Measurements from ENCODE around the gene CDK5RAP2. TPM values are rescaled to one million over a fixed set of nuclear protein-coding genes. Genes with fewer than 3 reads are reported as not detected.

Gene CDK5RAP2
- total and polyA plus RNA-seq, 9 of the 15 experiments (the other 6 are each of a cell fraction or from before 2014, with no cell fraction given), result 19.9 to 68.8 (median 42.2) TPM

GRCh38 chr9:120603010-120603409, 23.0 kb upstream of the CDK5RAP2 start:
- 100% methylated on average over 1 of the region's 1 CpG for WGBS (ENCODE audit: insufficient coverage, low coverage, missing lambda C conversion rate)
- no peak for DNase-seq (ENCODE audit: extremely low read depth in 1 of 4, low spot score in 3 of 4)
- H2AFZ ChIP-seq (ENCODE audit: low read depth, low read length), result no peak overlapping the region
- H3K4me1 ChIP-seq (replicated peaks in 1 of 2; ENCODE audit: control insufficient read depth in 2 of 2, insufficient read depth in 2 of 2, low read length in 2 of 2), result no peaks in the 10 kb centered on the region
- no peak overlapping the region for H3K4me2 ChIP-seq (ENCODE audit: insufficient read depth, low read length)
- no peak for FAIRE-seq
- H3K27ac ChIP-seq (ENCODE audit: extremely low read depth, low read depth, low read length), result no peak overlapping the region
- no peak for ATAC-seq
- no peaks in the 10 kb centered on the region for H3K27me3 ChIP-seq (ENCODE audit: control insufficient read depth in 2 of 2, insufficient read depth in 2 of 2, low read length in 2 of 2)
- POLR2A ChIA-PET, result interaction anchor here (0.7 to 1.4 kb wide), 3 partner anchors 17 to 1222 kb away, joined by 3 to 5 read pairs (median 3); no protein-coding TSS in a partner anchor
- TF ChIP-seq RBM25 (IDR thresholded peaks at IDR 0.05; ENCODE audit: low read depth, low read length, severe bottlenecking), result peak; percentile 79
- TF ChIP-seq YBX1 (IDR thresholded peaks at IDR 0.05), result no peak
- H3K36me3 ChIP-seq (ENCODE audit: control insufficient read depth, insufficient read depth, low read length), result no peaks in the 10 kb centered on the region
- no peaks in the 10 kb centered on the region for H3K9me1 ChIP-seq (ENCODE audit: control insufficient read depth, insufficient read depth, low read length)
- intact Hi-C loops (cut with micrococcal nuclease), result no loop called here
- no peaks in the 10 kb centered on the region for H3K9me3 ChIP-seq (replicated peaks; ENCODE audit: control insufficient read depth, insufficient read depth, low read depth, low read length)
- BruUV-seq (replicated peaks), result no TSS peak
- in situ Hi-C loops (cut with MboI), result loop anchor here (25.0 kb wide), 1 partner anchor 334 kb away; the partner anchor contains the start of gene TRAF1
- H3K4me3 ChIP-seq, result no peak overlapping the region
- H3K79me2 ChIP-seq (ENCODE audit: control insufficient read depth, insufficient read depth, low read length), result no peaks in the 10 kb centered on the region
- no peak overlapping the region for H3K9ac ChIP-seq (ENCODE audit: insufficient read depth in 1 of 2, low read depth in 2 of 2, low read length in 2 of 2)
- no peaks in the 10 kb centered on the region for H4K20me1 ChIP-seq (replicated peaks; ENCODE audit: control insufficient read depth, insufficient read depth, low read length)
- CTCF ChIA-PET (ENCODE audit: low intra/inter-chr PET ratio), result no interaction called here

- Histone ChIP-seq H2AFZ (ENCODE audit: low read depth, low read length) (no peak overlapping the region), H3K79me2 (ENCODE audit: control insufficient read depth, insufficient read depth, low read length) (no peaks in the 10 kb centered on the region), H3K9me1 (ENCODE audit: control insufficient read depth, insufficient read depth, low read length) (no peaks in the 10 kb centered on the region), H3K4me1 (replicated peaks in 1 of 2; ENCODE audit: control insufficient read depth in 2 of 2, insufficient read depth in 2 of 2, low read length in 2 of 2) (no peaks in the 10 kb centered on the region; a peak in 1 of 5 replicates), H3K36me3 (ENCODE audit: control insufficient read depth, insufficient read depth, low read length) (no peaks in the 10 kb centered on the region), H3K9ac (ENCODE audit: insufficient read depth in 1 of 2, low read depth in 2 of 2, low read length in 2 of 2) (no peak overlapping the region), H3K4me3 (no peak overlapping the region), H3K27ac (ENCODE audit: extremely low read depth, low read depth, low read length) (no peak overlapping the region), H3K4me2 (ENCODE audit: insufficient read depth, low read length) (no peak overlapping the region), H3K27me3 (ENCODE audit: control insufficient read depth in 2 of 2, insufficient read depth in 2 of 2, low read length in 2 of 2) (no peaks in the 10 kb centered on the region), H4K20me1 (replicated peaks; ENCODE audit: control insufficient read depth, insufficient read depth, low read length) (no peaks in the 10 kb centered on the region), H3K9me3 (replicated peaks; ENCODE audit: control insufficient read depth, insufficient read depth, low read depth, low read length) (no peaks in the 10 kb centered on the region)
- in situ Hi-C loops (cut with MboI) (no loop called here), intact Hi-C loops (cut with micrococcal nuclease) (no loop called here)
- no TSS peak for BruUV-seq (replicated peaks)
- ChIA-PET POLR2A (interaction anchor here (1.2 kb wide), 1 partner anchor 13 kb away, joined by 4 read pairs; no protein-coding TSS in a partner anchor), CTCF (ENCODE audit: low intra/inter-chr PET ratio) (no interaction called here)
- WGBS (ENCODE audit: insufficient coverage, low coverage, missing lambda C conversion rate), result 18% methylated on average over 2 of the region's 2 CpGs
- DNase-seq (ENCODE audit: extremely low read depth in 1 of 4, low spot score in 3 of 4) (no peak), ATAC-seq (no peak), FAIRE-seq (no peak)
- TF ChIP-seq MTF1 (CRISPR knock-in tag; IDR thresholded peaks at IDR 0.05; ENCODE audit: borderline replicate concordance), result no peak
- TF ChIP-seq ZC3H11A (IDR thresholded peaks at IDR 0.05; ENCODE audit: low read depth, low read length), result no peak
- TF ChIP-seq SMARCA4 (IDR thresholded peaks at IDR 0.05), result no peak
- TF ChIP-seq NR0B1 (IDR thresholded peaks at IDR 0.05; ENCODE audit: partially characterized antibody), result no peak
- no peak for TF ChIP-seq SMARCA5 (IDR thresholded peaks at IDR 0.05)
- no peak for TF ChIP-seq ZNF644 (tag; IDR thresholded peaks at IDR 0.05; ENCODE audit: low read depth)
- TF ChIP-seq ZEB2 (IDR thresholded peaks at IDR 0.05), result no peak
- TF ChIP-seq SAFB (IDR thresholded peaks at IDR 0.05; ENCODE audit: borderline replicate concordance, low read depth, low read length), result no peak
- no peak for TF ChIP-seq DNMT1 (IDR thresholded peaks at IDR 0.05)
- TF ChIP-seq PHF8 (IDR thresholded peaks at IDR 0.05; ENCODE audit: borderline replicate concordance, low read length), result no peak
- TF ChIP-seq PHTF2 (CRISPR knock-in tag; IDR thresholded peaks at IDR 0.05), result no peak
- no peak for TF ChIP-seq MED1 (CRISPR knock-in tag; IDR thresholded peaks at IDR 0.05; ENCODE audit: borderline replicate concordance)
- no peak for TF ChIP-seq STAG1 (CRISPR knock-in tag; IDR thresholded peaks at IDR 0.05; ENCODE audit: borderline replicate concordance)
- TF ChIP-seq BRF2 (IDR thresholded peaks at IDR 0.05; ENCODE audit: borderline replicate concordance, insufficient read depth, insufficient read length), result no peak
Observed at GRCh38 chr9:120593955-120594277, 13.9 kb upstream of the CDK5RAP2 start.

All from K562 (cell line).